ENCODE data around the gene PRPSAP1. TPM values are rescaled to one million over a fixed set of nuclear protein-coding genes. Genes with fewer than 3 reads are reported as not detected.
A peak's percentile ranks its signal among the peaks of the same experiment; 100 is the strongest.

The PRPSAP1 gene
- total and polyA plus RNA-seq, 12 donors, result 26.0 to 79.3 (median 43.1) TPM

DNA sequence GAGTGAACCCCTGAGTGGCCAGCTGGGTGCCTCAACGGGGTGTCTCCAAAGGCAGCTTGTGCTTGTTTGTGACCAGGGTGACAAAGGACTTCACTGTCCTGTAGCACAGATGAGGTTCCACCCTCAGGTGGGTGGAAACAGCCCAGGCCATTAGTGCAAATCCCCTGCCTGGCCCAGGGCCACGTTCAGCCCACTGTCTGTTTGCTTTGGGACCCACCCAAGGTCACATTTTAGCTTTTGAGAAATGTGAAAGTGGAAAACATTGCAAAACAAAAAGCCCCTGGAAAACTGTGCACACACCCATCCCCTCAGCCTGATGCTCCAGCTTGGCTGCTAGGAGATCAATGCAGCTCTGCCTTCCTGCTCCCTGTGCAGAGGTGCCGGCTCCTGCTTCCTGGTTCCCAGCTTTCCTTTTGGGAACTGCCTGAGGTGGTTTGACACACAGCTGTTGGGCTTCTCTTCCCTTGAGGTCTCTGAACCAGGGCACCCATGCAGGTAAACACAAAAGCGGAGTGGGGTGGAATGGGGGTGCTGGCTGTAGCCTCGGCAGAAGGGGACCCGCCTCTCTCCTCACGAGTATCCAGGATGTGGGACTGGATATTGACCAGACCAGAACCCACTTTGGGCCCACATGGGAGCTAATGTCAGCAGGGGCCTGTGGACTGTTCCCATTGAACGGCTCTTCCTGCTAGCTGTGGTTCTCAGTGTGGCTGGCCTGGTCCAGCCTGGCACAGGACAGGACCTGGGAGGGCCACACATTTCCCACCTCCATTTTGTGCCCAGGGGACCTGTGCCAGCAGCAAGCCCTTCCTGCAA lies 22.8 kb upstream of the PRPSAP1 start:
- intact Hi-C loops (cut with DNase I), result no loop called here

DNA sequence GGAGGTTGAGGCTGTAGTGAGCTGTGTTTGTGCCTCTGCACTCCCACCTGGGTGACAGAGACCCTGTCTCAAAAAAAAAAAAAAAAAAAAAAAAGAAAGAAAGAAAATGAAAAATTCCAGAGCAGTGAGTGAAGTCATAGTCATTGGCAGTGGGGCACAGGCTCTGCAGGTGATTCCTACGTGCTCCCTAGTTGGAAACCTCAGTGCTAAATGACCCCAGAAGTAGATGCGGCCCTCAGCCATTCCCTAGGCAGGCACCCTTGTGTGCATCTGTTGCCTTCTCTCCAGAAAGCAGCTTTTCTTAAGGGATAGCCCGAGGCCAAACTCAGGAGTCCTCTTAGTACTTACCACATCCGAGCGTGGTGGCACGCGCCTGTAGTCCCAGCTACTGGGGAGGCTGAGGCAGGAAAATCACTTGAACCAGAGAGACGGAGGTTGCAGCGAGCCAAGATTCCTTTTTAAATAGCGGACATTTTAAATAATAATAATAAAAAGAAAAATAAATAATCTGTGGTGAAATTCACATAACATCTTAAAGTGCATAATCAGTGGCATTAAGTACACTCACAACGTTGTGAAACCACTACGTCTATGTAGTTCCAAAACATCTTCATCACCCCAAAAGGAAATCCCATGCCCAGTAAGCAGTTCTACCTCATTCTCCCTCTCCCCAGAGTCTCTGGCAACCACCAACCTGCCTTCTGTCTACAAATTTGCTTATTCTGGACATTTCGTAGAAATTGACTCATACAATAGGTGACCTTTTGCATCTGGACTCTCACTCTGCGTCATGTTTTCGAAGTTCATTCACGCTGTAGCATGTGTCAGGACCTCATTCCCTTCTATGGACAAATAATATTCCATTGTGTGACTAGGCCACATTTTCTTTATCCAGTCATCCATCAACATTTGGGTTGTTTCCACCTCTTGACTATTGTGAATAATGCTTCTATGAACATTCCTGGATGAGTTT lies 18.2 kb upstream of the PRPSAP1 start:
- intact Hi-C loops (cut with DNase I), result no loop called here
- H3K36me3 ChIP-seq (replicated peaks in 1 of 2), result no peaks in the 10 kb centered on the region
- WGBS, 4 donors, result 87 to 93% (median 89%) methylated on average over 16 of the region's 16 CpGs
- H3K27me3 ChIP-seq, result no peaks in the 10 kb centered on the region
- DNase-seq, result no peak
- H3K4me1 ChIP-seq (replicated peaks in 1 of 2), result peaks cover 0 to 6% of the 10 kb centered on the region in 2 donors
- H3K27ac ChIP-seq, result no peak overlapping the region
- no peak overlapping the region for H3K4me3 ChIP-seq
- H3K9me3 ChIP-seq (replicated peaks in 1 of 3), result no peaks in the 10 kb centered on the region
- TF ChIP-seq, protein P1, sequence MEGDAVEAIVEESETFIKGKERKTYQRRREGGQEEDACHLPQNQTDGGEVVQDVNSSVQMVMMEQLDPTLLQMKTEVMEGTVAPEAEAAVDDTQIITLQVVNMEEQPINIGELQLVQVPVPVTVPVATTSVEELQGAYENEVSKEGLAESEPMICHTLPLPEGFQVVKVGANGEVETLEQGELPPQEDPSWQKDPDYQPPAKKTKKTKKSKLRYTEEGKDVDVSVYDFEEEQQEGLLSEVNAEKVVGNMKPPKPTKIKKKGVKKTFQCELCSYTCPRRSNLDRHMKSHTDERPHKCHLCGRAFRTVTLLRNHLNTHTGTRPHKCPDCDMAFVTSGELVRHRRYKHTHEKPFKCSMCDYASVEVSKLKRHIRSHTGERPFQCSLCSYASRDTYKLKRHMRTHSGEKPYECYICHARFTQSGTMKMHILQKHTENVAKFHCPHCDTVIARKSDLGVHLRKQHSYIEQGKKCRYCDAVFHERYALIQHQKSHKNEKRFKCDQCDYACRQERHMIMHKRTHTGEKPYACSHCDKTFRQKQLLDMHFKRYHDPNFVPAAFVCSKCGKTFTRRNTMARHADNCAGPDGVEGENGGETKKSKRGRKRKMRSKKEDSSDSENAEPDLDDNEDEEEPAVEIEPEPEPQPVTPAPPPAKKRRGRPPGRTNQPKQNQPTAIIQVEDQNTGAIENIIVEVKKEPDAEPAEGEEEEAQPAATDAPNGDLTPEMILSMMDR (IDR thresholded peaks at IDR 0.05), result no peak

More for the DNA sequence above, 22.8 kb upstream of the PRPSAP1 start:
- DNase-seq, result no peak
- Histone ChIP-seq H3K4me1 (replicated peaks in 1 of 2) (peaks cover 0 to 6% of the 10 kb centered on the region in 2 donors), H3K4me3 (no peak overlapping the region), H3K36me3 (replicated peaks in 1 of 2) (no peaks in the 10 kb centered on the region), H3K27me3 (no peaks in the 10 kb centered on the region), H3K9me3 (replicated peaks in 1 of 3) (no peaks in the 10 kb centered on the region), H3K27ac (no peak overlapping the region)
- 60 to 82% (median 73%) methylated on average over 6 to 8 of the region's 8 CpGs for WGBS, 4 donors
- TF ChIP-seq, protein P1 (IDR thresholded peaks at IDR 0.05), result no peak
- TF ChIP-seq POLR2A (IDR thresholded peaks at IDR 0.05), result no peak

DNA sequence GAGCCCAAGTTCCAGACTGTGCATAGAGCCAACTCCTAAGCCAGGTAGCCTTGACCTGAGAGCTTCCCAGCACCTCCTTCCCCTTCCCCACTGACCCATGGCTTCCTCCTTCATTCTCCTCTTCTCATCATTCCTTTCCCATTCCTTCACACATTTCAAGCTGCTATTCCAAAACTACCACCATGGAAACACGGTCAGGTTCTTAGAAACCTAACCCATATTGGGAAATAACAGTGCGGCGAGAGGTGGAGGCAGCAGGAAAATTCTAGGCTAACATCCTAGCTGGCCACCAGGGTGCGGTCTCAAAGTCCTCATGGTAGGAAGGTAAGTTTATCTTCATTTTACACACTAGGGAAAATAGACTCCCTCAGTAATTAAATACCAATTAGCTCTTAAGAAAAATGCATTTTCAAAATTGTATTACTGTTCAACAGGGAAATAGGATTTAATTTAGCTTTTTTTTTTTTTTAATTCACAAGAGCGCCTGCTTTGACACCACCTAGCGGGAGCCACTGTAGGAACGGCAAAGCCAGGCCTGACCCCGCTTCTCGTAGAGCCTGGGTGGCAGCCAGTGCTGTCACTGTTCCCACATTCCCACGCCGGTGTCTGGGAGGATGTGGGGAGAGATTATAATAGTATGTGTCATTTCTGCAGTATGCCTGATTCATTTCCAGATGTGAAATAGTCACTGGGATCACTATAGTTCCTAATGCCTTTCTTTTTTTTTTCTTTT lies 16.7 kb upstream of the PRPSAP1 start:
- H3K4me3 ChIP-seq, result no peak overlapping the region
- DNase-seq, result peak in 6 of 7 donors; percentile 61 to 84 (median 71)
- intact Hi-C loops (cut with DNase I), result no loop called here

More for the DNA sequence above, 16.7 kb upstream of the PRPSAP1 start:
- peak overlapping the region in 2 of 5 donors; percentile 42 to 49 for H3K27ac ChIP-seq
- H3K9me3 ChIP-seq (replicated peaks in 1 of 3), result no peaks in the 10 kb centered on the region
- peaks cover 0 to 2% of the 10 kb centered on the region in 2 donors for H3K4me1 ChIP-seq (replicated peaks in 1 of 2)
- WGBS, 4 donors, result 52 to 55% (median 53%) methylated on average over 11 of the region's 11 CpGs
- TF ChIP-seq POLR2A (IDR thresholded peaks at IDR 0.05), result no peak
- TF ChIP-seq, protein P1 (IDR thresholded peaks at IDR 0.05), result peak in 5 of 6 experiments; percentile 19 to 43 (median 33)
- no peaks in the 10 kb centered on the region for H3K36me3 ChIP-seq (replicated peaks in 1 of 2)
- H3K27me3 ChIP-seq, result no peaks in the 10 kb centered on the region

Data from adrenal gland (tissue), 12 donors.